ENCODE results near the gene AFAP1L1. TPM values are rescaled to one million over a fixed set of nuclear protein-coding genes. Genes with fewer than 3 reads are reported as not detected.

AFAP1L1 gene
- total and polyA plus RNA-seq, 2 of the 13 experiments (the other 11 are each of a cell fraction or from before 2014, with no cell fraction given): 0.38 to 1.0 TPM

- TF ChIP-seq AKNA (CRISPR knock-in tag; IDR thresholded peaks at IDR 0.05; ENCODE audit: borderline replicate concordance) (no peak), NFE2 (CRISPR knock-in tag; IDR thresholded peaks at IDR 0.05) (no peak), RFXAP (CRISPR knock-in tag; IDR thresholded peaks at IDR 0.05; ENCODE audit: borderline replicate concordance) (no peak), ARNT (IDR thresholded peaks at IDR 0.05) (no peak), ZNF441 (CRISPR knock-in tag; IDR thresholded peaks at IDR 0.05; ENCODE audit: borderline replicate concordance) (no peak), ELF3 (CRISPR knock-in tag; IDR thresholded peaks at IDR 0.05) (0 out of 2 replicates have a peak, but pooled peaks have one; percentile 11), EEA1 (CRISPR knock-in tag; IDR thresholded peaks at IDR 0.05; ENCODE audit: borderline replicate concordance) (no peak), MLX (CRISPR knock-in tag; IDR thresholded peaks at IDR 0.05) (0 out of 2 replicates have a peak, but pooled peaks have one; percentile 24), MLXIP (CRISPR knock-in tag; IDR thresholded peaks at IDR 0.05; ENCODE audit: borderline replicate concordance) (no peak), TBX3 (IDR thresholded peaks at IDR 0.05; ENCODE audit: borderline replicate concordance) (no peak), DR1 (CRISPR knock-in tag; IDR thresholded peaks at IDR 0.05) (peak; percentile 46; the same call in 1 of the 2 replicates), ZNF343 (CRISPR knock-in tag; IDR thresholded peaks at IDR 0.05) (no peak)
- TF ChIP-seq, protein P1, sequence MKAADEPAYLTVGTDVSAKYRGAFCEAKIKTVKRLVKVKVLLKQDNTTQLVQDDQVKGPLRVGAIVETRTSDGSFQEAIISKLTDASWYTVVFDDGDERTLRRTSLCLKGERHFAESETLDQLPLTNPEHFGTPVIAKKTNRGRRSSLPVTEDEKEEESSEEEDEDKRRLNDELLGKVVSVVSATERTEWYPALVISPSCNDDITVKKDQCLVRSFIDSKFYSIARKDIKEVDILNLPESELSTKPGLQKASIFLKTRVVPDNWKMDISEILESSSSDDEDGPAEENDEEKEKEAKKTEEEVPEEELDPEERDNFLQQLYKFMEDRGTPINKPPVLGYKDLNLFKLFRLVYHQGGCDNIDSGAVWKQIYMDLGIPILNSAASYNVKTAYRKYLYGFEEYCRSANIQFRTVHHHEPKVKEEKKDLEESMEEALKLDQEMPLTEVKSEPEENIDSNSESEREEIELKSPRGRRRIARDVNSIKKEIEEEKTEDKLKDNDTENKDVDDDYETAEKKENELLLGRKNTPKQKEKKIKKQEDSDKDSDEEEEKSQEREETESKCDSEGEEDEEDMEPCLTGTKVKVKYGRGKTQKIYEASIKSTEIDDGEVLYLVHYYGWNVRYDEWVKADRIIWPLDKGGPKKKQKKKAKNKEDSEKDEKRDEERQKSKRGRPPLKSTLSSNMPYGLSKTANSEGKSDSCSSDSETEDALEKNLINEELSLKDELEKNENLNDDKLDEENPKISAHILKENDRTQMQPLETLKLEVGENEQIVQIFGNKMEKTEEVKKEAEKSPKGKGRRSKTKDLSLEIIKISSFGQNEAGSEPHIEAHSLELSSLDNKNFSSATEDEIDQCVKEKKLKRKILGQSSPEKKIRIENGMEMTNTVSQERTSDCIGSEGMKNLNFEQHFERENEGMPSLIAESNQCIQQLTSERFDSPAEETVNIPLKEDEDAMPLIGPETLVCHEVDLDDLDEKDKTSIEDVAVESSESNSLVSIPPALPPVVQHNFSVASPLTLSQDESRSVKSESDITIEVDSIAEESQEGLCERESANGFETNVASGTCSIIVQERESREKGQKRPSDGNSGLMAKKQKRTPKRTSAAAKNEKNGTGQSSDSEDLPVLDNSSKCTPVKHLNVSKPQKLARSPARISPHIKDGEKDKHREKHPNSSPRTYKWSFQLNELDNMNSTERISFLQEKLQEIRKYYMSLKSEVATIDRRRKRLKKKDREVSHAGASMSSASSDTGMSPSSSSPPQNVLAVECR (CRISPR knock-in tag; IDR thresholded peaks at IDR 0.05; ENCODE audit: borderline replicate concordance): no peak; the same call in 1 of the 2 replicates
Observed at GRCh38 chr5:149320791-149321330, 49.2 kb downstream of the AFAP1L1 start (continued).

Measured in HepG2 (cell line).